ENCODE results near the gene MIEN1. TPM values are rescaled to one million over a fixed set of nuclear protein-coding genes. Genes with fewer than 3 reads are reported as not detected.

Gene MIEN1
- total RNA-seq, 1 donor from 2014 or later, result 38.9 TPM

- H3K9ac ChIP-seq (ENCODE audit: low read length), result no peak overlapping the region
- no peaks in the 10 kb centered on the region for H3K4me1 Mint-ChIP-seq (ENCODE audit: low read depth, unreplicated experiment)
- TF ChIP-seq EZH2 (IDR thresholded peaks at IDR 0.05; ENCODE audit: insufficient read depth, low read length), result no peak
- no peak for TF ChIP-seq CTCF (IDR thresholded peaks at IDR 0.05; ENCODE audit: insufficient read depth, low read depth, low read length)
- DNase-seq (ENCODE audit: low read depth) (no peak), FAIRE-seq (no peak)
- no peaks in the 10 kb centered on the region for H4K20me1 ChIP-seq (ENCODE audit: insufficient read depth, low read length)
- H3K4me3 Mint-ChIP-seq (ENCODE audit: unreplicated experiment), result no peak overlapping the region
- H3K27ac Mint-ChIP-seq (ENCODE audit: unreplicated experiment), result no peak overlapping the region
- H3K27me3 Mint-ChIP-seq (ENCODE audit: low read depth, unreplicated experiment), result no peaks in the 10 kb centered on the region
- no peaks in the 10 kb centered on the region for H3K9me3 ChIP-seq (ENCODE audit: insufficient read depth, low read depth, low read length)
- H3K27ac ChIP-seq (ENCODE audit: low read depth, low read length), result no peak overlapping the region
- H3K4me1 ChIP-seq (ENCODE audit: insufficient read depth, low read length), result no peaks in the 10 kb centered on the region
- no peak overlapping the region for H3K4me2 ChIP-seq (ENCODE audit: low read length)
- no peaks in the 10 kb centered on the region for H3K27me3 ChIP-seq (ENCODE audit: insufficient read depth, low read length)
- no peaks in the 10 kb centered on the region for H3K9me3 Mint-ChIP-seq (ENCODE audit: unreplicated experiment)
- H3K4me3 ChIP-seq (ENCODE audit: insufficient read depth, low read depth, low read length), result no peak overlapping the region
- H3K36me3 Mint-ChIP-seq (ENCODE audit: low read depth, unreplicated experiment), result peaks cover 14% of the 10 kb centered on the region
- H3K79me2 ChIP-seq (ENCODE audit: insufficient read depth, low read length), result no peaks in the 10 kb centered on the region
- peaks cover 10% of the 10 kb centered on the region for H3K36me3 ChIP-seq (ENCODE audit: insufficient read depth, low read length)
- H2AFZ ChIP-seq (ENCODE audit: low read depth, low read length), result no peak overlapping the region
Observed at GRCh38 chr17:39719563-39720355, 10.6 kb downstream of the MIEN1 start.

- H3K79me2 ChIP-seq (ENCODE audit: insufficient read depth, low read length), result no peaks in the 10 kb centered on the region
- peaks cover 9% of the 10 kb centered on the region for H3K36me3 ChIP-seq (ENCODE audit: insufficient read depth, low read length)
- H3K27me3 Mint-ChIP-seq (ENCODE audit: low read depth, unreplicated experiment), result no peaks in the 10 kb centered on the region
- no peak overlapping the region for H3K4me3 Mint-ChIP-seq (ENCODE audit: unreplicated experiment)
- no peaks in the 10 kb centered on the region for H3K9me3 Mint-ChIP-seq (ENCODE audit: unreplicated experiment)
- FAIRE-seq (no peak), DNase-seq (ENCODE audit: low read depth) (no peak)
- H3K4me3 ChIP-seq (ENCODE audit: insufficient read depth, low read depth, low read length), result no peak overlapping the region
- no peak overlapping the region for H3K9ac ChIP-seq (ENCODE audit: low read length)
- no peak for TF ChIP-seq CTCF (IDR thresholded peaks at IDR 0.05; ENCODE audit: insufficient read depth, low read depth, low read length)
- TF ChIP-seq EZH2 (IDR thresholded peaks at IDR 0.05; ENCODE audit: insufficient read depth, low read length), result no peak
- no peak overlapping the region for H3K27ac ChIP-seq (ENCODE audit: low read depth, low read length)
- no peaks in the 10 kb centered on the region for H3K27me3 ChIP-seq (ENCODE audit: insufficient read depth, low read length)
- no peak overlapping the region for H3K4me2 ChIP-seq (ENCODE audit: low read length)
- no peaks in the 10 kb centered on the region for H3K9me3 ChIP-seq (ENCODE audit: insufficient read depth, low read depth, low read length)
- H2AFZ ChIP-seq (ENCODE audit: low read depth, low read length), result no peak overlapping the region
- no peaks in the 10 kb centered on the region for H4K20me1 ChIP-seq (ENCODE audit: insufficient read depth, low read length)
- H3K4me1 Mint-ChIP-seq (ENCODE audit: low read depth, unreplicated experiment), result no peaks in the 10 kb centered on the region
- no peak overlapping the region for H3K27ac Mint-ChIP-seq (ENCODE audit: unreplicated experiment)
- peaks cover 10% of the 10 kb centered on the region for H3K36me3 Mint-ChIP-seq (ENCODE audit: low read depth, unreplicated experiment)
- H3K4me1 ChIP-seq (ENCODE audit: insufficient read depth, low read length), result no peaks in the 10 kb centered on the region
Observed at GRCh38 chr17:39717660-39718059, 12.7 kb downstream of the MIEN1 start.

GRCh38 chr17:39716879-39717536, 13.3 kb downstream of the MIEN1 start:
- Mint-ChIP-seq H3K9me3 (ENCODE audit: unreplicated experiment) (no peaks in the 10 kb centered on the region), H3K27ac (ENCODE audit: unreplicated experiment) (no peak overlapping the region), H3K4me1 (ENCODE audit: low read depth, unreplicated experiment) (no peaks in the 10 kb centered on the region), H3K27me3 (ENCODE audit: low read depth, unreplicated experiment) (no peaks in the 10 kb centered on the region), H3K36me3 (ENCODE audit: low read depth, unreplicated experiment) (peaks cover 13% of the 10 kb centered on the region), H3K4me3 (ENCODE audit: unreplicated experiment) (no peak overlapping the region)
- no peaks in the 10 kb centered on the region for H4K20me1 ChIP-seq (ENCODE audit: insufficient read depth, low read length)
- no peak overlapping the region for H3K9ac ChIP-seq (ENCODE audit: low read length)
- H3K4me1 ChIP-seq (ENCODE audit: insufficient read depth, low read length), result no peaks in the 10 kb centered on the region
- H3K9me3 ChIP-seq (ENCODE audit: insufficient read depth, low read depth, low read length), result no peaks in the 10 kb centered on the region
- no peaks in the 10 kb centered on the region for H3K79me2 ChIP-seq (ENCODE audit: insufficient read depth, low read length)
- FAIRE-seq, result no peak
- H3K27ac ChIP-seq (ENCODE audit: low read depth, low read length), result no peak overlapping the region
- no peak overlapping the region for H3K4me3 ChIP-seq (ENCODE audit: insufficient read depth, low read depth, low read length)
- no peaks in the 10 kb centered on the region for H3K27me3 ChIP-seq (ENCODE audit: insufficient read depth, low read length)
- peaks cover 11% of the 10 kb centered on the region for H3K36me3 ChIP-seq (ENCODE audit: insufficient read depth, low read length)
- TF ChIP-seq CTCF (IDR thresholded peaks at IDR 0.05; ENCODE audit: insufficient read depth, low read depth, low read length) (no peak), EZH2 (IDR thresholded peaks at IDR 0.05; ENCODE audit: insufficient read depth, low read length) (no peak)
- DNase-seq (ENCODE audit: low read depth), result no peak
- H3K4me2 ChIP-seq (ENCODE audit: low read length), result no peak overlapping the region
- H2AFZ ChIP-seq (ENCODE audit: low read depth, low read length), result no peak overlapping the region
